ENCODE measurements around the gene ACTG1.

DNA sequence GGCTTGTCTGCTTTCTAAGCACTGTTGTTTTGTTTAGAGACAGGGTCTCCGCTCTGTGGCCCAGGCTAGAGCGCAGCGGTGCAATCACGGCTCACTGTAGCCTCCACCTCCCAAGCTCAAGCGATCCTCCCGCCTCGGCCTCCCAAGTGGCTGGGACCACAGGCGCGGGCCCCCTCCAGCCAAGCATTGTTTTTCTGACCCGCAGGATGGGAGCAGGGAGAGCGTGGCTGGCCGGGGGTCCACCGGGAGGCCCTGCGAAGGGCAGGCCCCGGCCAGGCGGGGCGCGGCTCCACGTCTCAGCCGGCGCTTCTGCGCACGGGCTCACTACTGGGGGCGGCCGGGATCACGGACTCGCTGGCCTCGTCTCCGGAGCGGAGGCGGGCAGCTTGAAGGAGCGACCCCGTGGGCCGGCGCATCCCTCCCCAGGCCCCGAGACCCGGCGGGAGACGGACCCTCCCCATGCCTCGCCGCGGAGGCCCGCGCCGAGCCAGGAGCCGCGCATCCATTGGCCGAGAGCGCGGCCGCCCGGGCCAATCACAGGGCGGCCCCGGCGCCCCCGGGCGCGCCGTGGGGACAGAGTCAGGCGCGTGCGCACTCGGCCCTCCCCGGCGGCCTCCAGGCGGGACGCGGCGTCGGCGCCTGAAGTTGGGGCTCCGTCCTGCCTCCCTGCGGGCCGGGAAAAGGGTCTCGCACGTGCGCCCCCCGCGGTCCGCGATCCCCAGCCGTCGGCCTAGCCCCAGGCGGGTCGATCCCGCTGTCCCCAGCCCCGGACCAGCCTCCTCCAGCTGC lies 24.9 kb downstream of the ACTG1 start:
- TF ChIP-seq NRF1 (IDR thresholded peaks at IDR 0.05; ENCODE audit: low read depth, low read length), result peak; percentile 75
- no peak for TF ChIP-seq RXRA (IDR thresholded peaks at IDR 0.05; ENCODE audit: borderline replicate concordance, low read depth)
- TF ChIP-seq, protein P1, sequence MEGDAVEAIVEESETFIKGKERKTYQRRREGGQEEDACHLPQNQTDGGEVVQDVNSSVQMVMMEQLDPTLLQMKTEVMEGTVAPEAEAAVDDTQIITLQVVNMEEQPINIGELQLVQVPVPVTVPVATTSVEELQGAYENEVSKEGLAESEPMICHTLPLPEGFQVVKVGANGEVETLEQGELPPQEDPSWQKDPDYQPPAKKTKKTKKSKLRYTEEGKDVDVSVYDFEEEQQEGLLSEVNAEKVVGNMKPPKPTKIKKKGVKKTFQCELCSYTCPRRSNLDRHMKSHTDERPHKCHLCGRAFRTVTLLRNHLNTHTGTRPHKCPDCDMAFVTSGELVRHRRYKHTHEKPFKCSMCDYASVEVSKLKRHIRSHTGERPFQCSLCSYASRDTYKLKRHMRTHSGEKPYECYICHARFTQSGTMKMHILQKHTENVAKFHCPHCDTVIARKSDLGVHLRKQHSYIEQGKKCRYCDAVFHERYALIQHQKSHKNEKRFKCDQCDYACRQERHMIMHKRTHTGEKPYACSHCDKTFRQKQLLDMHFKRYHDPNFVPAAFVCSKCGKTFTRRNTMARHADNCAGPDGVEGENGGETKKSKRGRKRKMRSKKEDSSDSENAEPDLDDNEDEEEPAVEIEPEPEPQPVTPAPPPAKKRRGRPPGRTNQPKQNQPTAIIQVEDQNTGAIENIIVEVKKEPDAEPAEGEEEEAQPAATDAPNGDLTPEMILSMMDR (IDR thresholded peaks at IDR 0.05), result no peak
- no peak for TF ChIP-seq SMC3 (IDR thresholded peaks at IDR 0.05; ENCODE audit: low read depth, low read length)
- TF ChIP-seq TAF1 (IDR thresholded peaks at IDR 0.05; ENCODE audit: borderline replicate concordance, low read depth, low read length), result no peak; the same call in 1 of the 2 replicates
- TF ChIP-seq GATA2 (CRISPR knock-in tag; IDR thresholded peaks at IDR 0.05), result no peak
- TF ChIP-seq JUND (IDR thresholded peaks at IDR 0.05), result no peak
- TF ChIP-seq, protein P2, sequence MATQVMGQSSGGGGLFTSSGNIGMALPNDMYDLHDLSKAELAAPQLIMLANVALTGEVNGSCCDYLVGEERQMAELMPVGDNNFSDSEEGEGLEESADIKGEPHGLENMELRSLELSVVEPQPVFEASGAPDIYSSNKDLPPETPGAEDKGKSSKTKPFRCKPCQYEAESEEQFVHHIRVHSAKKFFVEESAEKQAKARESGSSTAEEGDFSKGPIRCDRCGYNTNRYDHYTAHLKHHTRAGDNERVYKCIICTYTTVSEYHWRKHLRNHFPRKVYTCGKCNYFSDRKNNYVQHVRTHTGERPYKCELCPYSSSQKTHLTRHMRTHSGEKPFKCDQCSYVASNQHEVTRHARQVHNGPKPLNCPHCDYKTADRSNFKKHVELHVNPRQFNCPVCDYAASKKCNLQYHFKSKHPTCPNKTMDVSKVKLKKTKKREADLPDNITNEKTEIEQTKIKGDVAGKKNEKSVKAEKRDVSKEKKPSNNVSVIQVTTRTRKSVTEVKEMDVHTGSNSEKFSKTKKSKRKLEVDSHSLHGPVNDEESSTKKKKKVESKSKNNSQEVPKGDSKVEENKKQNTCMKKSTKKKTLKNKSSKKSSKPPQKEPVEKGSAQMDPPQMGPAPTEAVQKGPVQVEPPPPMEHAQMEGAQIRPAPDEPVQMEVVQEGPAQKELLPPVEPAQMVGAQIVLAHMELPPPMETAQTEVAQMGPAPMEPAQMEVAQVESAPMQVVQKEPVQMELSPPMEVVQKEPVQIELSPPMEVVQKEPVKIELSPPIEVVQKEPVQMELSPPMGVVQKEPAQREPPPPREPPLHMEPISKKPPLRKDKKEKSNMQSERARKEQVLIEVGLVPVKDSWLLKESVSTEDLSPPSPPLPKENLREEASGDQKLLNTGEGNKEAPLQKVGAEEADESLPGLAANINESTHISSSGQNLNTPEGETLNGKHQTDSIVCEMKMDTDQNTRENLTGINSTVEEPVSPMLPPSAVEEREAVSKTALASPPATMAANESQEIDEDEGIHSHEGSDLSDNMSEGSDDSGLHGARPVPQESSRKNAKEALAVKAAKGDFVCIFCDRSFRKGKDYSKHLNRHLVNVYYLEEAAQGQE (IDR thresholded peaks at IDR 0.05; ENCODE audit: low read depth, low read length), result no peak
- no peak for TF ChIP-seq CHD2 (IDR thresholded peaks at IDR 0.05; ENCODE audit: low read length, partially characterized antibody)
- no peak for TF ChIP-seq EZH2phosphoT487 (IDR thresholded peaks at IDR 0.05; ENCODE audit: borderline replicate concordance, low read depth)
- TF ChIP-seq, protein P3, sequence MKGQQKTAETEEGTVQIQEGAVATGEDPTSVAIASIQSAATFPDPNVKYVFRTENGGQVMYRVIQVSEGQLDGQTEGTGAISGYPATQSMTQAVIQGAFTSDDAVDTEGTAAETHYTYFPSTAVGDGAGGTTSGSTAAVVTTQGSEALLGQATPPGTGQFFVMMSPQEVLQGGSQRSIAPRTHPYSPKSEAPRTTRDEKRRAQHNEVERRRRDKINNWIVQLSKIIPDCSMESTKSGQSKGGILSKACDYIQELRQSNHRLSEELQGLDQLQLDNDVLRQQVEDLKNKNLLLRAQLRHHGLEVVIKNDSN (IDR thresholded peaks at IDR 0.05; ENCODE audit: borderline replicate concordance, low read depth), result no peak
- TF ChIP-seq MAX (IDR thresholded peaks at IDR 0.05; ENCODE audit: low read depth), result peak; percentile 76

Data from SK-N-SH (cell line).